ENCODE measurements around the gene IQCF6.
"Not testable (repeated sequence)": the region's sequence is repeated elsewhere in the genome, so short reads cannot be mapped to it uniquely, and the experiment has no call there.

Gene IQCF6

DNA sequence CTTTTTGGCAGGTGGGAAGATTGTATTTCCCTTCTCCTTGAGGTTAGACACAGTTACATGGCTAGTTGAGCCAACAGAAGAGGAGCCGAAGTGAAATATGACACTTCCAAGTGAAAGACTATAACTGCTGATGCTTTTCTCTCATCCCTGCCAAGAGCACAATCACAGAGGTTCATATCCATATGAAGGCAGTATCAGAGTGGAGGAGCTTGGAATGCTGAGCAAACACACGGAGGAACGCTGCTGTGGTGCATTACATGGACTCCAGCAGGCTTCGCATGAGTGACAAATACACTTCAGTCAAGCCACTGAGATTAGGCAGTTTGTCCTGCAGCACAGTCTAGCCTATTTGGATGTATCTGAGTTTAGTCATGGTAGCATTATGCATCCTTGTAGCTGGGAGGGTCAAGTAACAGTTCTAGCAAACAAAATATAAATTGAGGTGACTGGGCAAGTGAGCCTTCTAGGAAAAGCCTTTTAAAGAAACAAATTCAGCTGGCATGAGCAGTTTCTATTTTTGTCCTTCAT is 5.4 kb downstream of the IQCF6 start:
- no peak for DNase-seq (ENCODE audit: low read depth in 2 of 2)

DNA sequence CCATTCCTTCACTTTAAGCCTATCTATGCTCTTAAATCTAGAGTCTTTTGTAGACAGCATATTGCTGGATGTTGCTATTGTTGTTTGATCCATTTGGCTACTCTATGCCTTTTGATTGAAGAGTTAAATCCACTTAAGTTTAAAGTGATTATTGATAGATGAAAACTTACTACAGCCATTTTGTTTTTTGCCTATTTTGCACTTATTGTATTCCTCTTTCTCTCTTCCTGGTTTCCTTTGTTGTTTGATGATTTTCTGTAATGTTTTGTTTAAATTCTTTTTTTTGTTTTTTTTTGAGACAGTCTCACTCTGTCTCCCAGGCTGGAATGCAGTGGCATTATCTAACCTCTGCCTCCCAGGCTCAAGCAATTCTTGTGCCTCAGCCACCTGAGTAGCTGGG is 19.8 kb downstream of the IQCF6 start:
- DNase-seq (ENCODE audit: low read depth in 2 of 2) = no peak

DNA sequence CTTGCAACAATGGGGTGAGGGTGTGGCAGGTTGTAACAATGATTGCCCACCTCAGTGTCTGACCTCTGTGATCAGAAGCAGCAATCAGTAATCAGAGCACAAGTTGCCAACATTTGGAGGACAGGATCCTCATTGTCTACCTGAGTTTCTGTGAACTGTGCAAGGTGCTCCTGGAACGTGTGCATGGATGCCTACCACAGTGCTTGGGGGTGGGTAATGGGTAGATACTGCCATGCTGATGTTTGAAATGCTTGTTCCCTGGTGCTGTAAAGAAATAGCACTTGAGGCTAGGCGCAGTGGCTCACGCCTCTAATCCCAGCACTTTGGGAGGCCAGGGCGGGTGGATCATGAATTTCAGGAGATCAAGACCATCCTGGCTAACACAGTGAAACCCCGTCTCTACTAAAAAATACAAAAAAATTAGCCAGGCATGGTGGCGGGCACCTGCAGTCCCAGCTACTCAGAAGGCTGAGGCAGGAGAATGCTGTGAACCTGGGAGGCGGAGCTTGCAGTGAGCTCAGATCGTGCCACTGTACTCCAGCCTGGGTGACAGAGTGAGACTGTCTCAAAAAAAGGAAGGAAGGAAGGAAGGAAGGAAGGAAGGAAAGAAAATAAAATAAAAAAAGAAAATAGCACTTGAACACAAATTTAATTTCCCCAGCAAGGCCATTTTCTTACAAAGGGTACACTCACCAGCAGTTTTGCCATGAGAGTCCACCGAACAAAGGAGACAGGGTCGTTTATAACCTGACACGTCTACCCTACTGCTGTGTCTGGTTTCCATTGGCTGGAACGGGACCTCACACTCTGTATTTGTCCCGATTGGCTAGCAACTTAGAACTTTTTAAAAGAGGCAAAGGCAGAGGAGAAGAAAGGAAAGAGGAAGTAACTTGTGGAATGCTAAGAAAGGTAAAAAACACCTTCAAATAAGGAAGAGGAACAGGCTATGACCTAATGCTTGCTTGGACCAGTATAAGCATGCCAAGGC is 25.0 kb downstream of the IQCF6 start:
- DNase-seq (ENCODE audit: low read depth in 2 of 2) = not testable (repeated sequence)

DNA sequence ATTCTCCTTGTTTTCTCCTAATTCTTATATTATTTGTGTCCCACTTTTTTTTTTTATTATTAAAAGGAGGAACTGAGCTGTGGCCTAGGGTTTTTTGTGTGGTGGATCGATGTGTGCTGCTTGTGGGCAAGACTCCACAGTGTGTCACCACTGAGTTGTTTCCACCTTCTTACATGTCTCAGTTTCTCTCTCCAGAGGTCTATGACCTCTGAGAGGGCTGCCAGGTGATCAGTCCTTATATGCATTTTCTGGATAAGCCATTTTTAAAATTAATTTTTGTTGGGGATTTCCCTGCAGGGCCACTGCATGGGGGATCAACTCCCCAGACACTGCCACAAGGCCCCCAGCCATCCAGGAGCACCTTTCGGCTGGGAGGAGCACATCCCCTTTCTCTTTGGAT is 27.8 kb downstream of the IQCF6 start:
- no peak for DNase-seq (ENCODE audit: low read depth in 2 of 2)

DNA sequence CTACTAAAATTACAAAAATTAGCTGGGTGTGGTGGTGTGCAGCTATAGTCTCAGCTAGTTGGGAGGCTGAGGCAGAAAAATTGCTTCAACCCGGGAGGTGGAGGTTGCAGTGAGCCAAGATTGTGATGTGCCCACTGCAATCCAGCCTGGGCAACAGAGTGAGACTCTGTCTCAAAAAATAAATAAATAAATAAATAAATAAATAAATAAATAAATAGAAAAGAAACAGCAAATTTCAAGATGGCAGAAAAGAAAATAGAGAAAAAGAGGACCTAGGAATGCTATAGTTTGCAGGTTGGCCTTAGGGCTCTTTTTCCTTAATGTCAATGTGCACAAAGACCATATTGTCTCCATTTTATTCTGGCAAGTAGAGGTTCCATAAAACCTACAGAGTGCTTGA is 28.2 kb downstream of the IQCF6 start:
- DNase-seq (ENCODE audit: low read depth in 2 of 2) = no peak

DNA sequence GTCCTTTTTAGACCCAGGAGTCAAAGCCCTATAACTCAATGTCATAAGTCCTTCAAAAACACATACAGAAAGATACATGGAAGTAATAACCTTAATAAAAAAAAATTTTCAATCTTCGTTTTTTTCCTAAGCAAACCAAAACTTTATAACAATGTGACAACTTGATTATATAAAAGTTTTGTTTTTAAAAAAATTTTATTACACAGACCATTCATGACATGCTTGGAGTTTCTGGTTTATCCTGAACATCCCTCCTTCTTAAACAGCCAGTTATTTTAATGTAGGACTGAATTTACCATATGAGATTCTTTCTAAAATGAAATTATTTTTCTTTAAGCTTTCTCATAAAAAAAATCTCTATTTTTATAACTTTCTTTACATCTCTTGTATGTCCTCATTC is 30.7 kb downstream of the IQCF6 start:
- no peak for DNase-seq (ENCODE audit: low read depth in 2 of 2)

DNA sequence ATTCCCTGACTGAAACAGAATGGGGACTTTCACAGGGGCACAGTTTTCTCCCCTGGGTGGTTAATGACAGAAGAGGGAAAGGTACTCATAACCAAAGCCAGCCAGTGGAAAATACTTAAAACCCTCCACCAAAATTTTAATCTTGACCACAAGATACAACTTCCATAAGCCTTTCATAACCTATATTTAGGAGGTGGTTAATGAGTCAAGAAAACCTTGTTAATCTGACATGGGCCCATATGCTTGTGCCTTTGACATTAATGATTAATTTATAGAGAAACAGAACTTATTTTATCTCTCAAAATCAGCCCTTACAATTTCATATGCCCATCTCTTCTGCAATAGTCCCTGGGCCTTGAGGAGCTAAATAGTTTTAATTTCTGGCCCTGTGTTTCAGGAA is 31.2 kb downstream of the IQCF6 start:
- DNase-seq (ENCODE audit: low read depth in 2 of 2) = no peak

DNA sequence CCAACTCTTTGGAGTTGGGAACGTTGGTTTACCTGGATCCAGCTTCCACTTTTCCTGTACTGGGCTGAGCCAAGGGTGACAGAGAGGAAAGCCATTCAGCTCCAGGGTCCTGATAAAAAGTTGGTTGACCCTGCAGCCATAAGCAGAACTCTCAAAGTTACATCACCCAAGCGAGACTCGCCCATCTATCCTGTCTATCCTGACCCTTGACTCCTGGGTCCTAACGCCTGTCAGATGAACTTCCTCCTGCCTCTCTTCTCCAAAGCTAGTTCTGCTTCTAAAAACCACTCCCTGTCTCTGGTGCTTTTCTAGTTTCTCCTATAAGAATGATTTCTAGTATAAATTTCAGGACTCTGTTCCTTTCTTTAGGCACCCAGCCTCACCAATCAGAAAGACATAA is 36.1 kb downstream of the IQCF6 start:
- DNase-seq (ENCODE audit: low read depth in 2 of 2) = not testable (repeated sequence)

DNA sequence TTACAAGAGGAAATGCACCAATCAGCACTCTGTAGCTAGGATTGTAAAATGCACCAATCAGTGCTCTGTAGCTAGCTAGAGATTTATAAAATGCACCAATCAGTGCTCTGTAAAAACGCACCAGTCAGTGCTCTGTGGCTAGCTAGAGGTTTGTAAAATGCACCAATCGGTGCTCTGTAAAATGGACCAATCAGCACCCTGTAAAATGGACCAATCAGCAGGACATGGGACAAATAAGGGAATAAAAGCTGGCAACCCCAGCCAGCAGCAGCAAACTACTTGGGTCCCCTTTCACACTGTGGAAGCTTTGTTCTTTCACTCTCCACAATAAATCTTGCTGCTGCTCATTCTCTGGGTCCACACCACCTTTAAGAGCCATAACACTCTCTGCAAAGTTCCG is 36.7 kb downstream of the IQCF6 start:
- not testable (repeated sequence) for DNase-seq (ENCODE audit: low read depth in 2 of 2)

DNA sequence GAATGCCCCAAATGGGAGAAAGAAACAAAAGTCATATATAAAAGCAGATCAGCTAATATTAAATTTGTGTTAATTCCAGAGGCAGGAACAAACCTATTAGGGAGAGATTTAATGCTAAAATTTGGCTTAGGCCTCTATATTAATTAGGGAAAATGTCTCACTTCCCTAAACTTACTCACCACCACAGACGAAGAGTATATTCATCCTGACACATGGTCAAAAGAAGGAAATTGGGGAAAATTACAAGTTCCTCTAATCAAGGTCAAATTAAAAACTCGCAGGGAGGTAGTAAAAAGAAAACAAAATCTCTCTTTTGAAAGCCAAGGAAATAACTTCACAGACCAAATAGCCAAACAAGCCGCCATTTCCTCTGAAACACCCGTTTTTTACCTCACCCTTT is 39.9 kb downstream of the IQCF6 start:
- no peak for DNase-seq (ENCODE audit: low read depth in 2 of 2)

DNA sequence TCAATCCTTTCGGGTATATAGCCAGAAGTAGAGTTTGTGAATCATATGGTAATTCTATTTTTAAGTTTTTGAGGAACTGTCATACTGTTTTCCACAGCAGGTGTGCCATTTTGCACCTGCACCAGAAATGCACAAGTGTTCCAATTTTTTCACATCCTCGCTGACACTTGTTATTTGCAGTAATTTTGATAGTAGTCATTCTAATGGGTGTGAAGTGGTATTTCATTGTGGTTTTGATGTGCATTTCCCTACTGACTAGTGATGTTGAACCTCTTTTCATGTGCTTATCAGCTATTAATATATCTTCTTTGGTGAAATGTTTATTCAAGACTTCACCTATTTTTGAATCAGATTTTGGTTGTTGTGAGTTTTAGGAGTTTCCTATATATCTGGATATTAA is 43.1 kb downstream of the IQCF6 start:
- no peak for DNase-seq (ENCODE audit: low read depth in 2 of 2)

DNA sequence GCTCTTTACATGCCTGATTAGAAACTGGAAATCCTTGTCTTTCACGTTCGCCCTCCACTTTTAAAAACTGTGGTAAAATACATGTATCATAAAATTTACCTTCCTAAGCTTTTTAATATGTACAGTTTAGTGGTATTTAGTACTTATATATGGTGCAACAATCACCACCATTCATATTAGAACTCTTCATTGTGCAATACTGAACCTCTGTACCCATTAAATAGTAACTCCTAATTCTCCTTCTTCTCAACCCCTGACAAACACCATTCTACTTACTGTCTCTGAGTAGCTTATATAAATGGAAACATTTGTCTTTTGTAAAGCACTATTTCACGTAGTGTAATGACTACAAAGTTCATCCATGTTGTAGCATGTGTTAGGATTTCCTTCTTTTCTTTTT is 44.0 kb downstream of the IQCF6 start:
- DNase-seq (ENCODE audit: low read depth in 2 of 2) = no peak

DNA sequence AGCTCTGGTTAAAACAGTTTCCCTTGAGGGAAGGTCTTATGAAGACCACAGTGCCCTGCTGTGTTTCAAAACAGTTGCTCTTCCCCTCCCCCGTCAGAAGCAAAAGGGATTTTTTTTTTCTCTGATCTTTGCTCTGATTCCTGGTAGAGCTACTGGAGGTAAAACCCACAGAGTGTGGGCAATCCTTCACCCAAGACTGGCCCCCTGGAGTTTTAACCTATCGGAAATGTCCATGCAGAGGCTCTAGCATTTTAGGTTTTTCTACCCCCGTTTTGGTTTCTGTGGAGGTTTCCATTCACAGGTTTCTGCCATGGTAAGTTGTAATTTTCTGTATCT is 44.5 kb downstream of the IQCF6 start:
- no peak for DNase-seq (ENCODE audit: low read depth in 2 of 2)

DNA sequence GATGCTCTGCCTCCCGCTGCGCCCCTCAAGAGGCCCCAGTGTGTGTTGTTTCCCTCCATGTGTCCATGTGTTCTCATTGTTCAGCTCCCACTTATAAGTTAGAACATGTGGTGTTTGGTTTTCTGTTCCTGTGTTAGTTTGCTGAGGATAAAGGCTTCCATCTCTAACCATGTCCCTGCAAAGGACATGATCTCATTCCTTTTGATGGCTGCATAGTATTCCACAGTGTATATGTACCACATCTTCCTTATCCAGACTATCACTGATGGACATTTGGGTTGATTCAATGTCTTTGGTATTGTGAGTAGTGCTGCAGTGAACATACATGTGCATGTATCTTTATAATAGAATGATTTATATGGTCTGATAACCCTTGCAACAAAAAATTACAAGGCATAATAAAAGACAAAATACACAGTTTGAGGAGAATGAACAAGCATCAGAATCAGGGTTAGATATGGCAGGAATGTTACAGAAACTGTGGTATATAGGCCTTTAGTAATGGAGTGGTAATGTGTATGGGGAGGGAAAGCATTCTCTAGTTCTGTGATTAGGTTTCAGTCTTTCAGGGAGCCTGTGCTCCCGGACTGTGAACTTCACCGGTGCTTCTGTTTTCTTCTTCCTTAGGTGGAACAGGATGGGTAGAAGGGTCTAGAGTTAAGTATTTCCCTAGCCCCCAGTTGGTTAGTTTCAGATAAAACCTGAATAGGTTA is 45.0 kb downstream of the IQCF6 start:
- DNase-seq (ENCODE audit: low read depth in 2 of 2) = no peak

DNA sequence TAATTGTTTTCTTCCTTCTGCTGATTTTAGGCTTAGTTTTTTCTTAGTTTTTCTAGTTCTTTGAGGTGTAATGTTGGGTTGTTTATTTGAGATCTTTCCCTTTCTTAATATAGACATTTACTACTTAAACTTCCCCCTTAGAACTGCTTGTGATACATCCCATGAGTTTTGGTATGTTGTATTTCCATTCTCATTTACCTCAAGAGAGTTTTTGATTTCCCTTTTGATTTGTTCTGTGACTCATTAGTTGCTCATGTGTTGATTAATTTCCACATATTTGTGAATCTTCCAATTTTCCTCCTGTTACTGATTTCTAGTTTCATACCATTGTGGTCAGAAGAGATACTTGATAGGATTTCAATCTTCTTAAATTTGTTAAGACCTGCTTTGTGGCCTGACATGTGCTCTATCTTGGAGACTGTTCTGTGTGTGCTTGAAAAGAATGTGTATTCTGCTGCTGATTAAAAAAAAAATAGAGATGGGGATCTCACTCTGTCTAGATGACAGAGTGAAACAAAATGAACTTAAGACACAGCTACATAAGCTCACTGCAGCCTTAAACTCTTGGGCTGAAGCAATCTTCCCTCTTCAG is 49.9 kb downstream of the IQCF6 start:
- no peak for DNase-seq (ENCODE audit: low read depth in 2 of 2)
